Astrocyte (in vitro differentiated cells and primary cell): Measurements from ENCODE around the gene UGCG. TPM values are rescaled to one million over a fixed set of nuclear protein-coding genes. Genes with fewer than 3 reads are reported as not detected.

Experiments
- DNase-seq: peaks from one replicate; pipeline ENCODE4 v3.0.0-alpha.2; 2010; ENCODE audit warnings: low read depth
- FAIRE-seq: peaks from 2 replicates; lab custom pipeline; 2011; peaks lifted over from hg19 to GRCh38; lab: Jason Lieb, UNC
- H2AFZ ChIP-seq: 2 replicates; pipeline ENCODE4 v1.6.0; 2012; ENCODE audit warnings: low read depth, low read length, inconsistent platforms
- H3K27ac ChIP-seq: 2 replicates; pipeline ENCODE4 v1.5.1; 2011; ENCODE audit warnings: low read depth, low read length, inconsistent platforms
- H3K27me3 ChIP-seq: 2 replicates; pipeline ENCODE4 v1.6.0; 2011; ENCODE audit warnings: low read length, inconsistent platforms; ENCODE audit not compliant: insufficient read depth
- H3K36me3 ChIP-seq: 2 replicates; pipeline ENCODE4 v1.5.1; 2011; ENCODE audit warnings: low read length, inconsistent platforms; ENCODE audit not compliant: insufficient read depth
- H3K4me1 ChIP-seq: 2 replicates; pipeline ENCODE4 v1.5.1; 2011; ENCODE audit warnings: low read length, inconsistent platforms; ENCODE audit not compliant: insufficient read depth
- H3K4me2 ChIP-seq: 2 replicates; pipeline ENCODE4 v1.6.0; 2012; ENCODE audit warnings: low read length, inconsistent platforms
- H3K4me3 ChIP-seq: 2 replicates; pipeline ENCODE4 v1.5.1; 2011; ENCODE audit warnings: low read depth, mild to moderate bottlenecking, low read length, inconsistent platforms; ENCODE audit not compliant: insufficient read depth
- H3K79me2 ChIP-seq: 2 replicates; pipeline ENCODE4 v1.6.0; 2012; ENCODE audit warnings: mild to moderate bottlenecking, low read length, inconsistent platforms; ENCODE audit not compliant: insufficient read depth
- H3K9ac ChIP-seq: 2 replicates; pipeline ENCODE4 v1.6.0; 2012; ENCODE audit warnings: mild to moderate bottlenecking, low read length, inconsistent platforms
- H3K9me3 ChIP-seq: 2 replicates; pipeline ENCODE4 v1.5.1; 2012; ENCODE audit warnings: low read depth, mild to moderate bottlenecking, low read length, inconsistent platforms; ENCODE audit not compliant: insufficient read depth
- H4K20me1 ChIP-seq: 2 replicates; pipeline ENCODE4 v1.6.0; 2012; ENCODE audit warnings: low read length, inconsistent platforms; ENCODE audit not compliant: insufficient read depth
- H3K27ac Mint-ChIP-seq: one replicate; pipeline ENCODE4 v1.8.0; 2021; ENCODE audit warnings: mild to moderate bottlenecking, mixed read lengths; ENCODE audit not compliant: unreplicated experiment
- H3K27me3 Mint-ChIP-seq: one replicate; pipeline ENCODE4 v1.8.0; 2021; ENCODE audit warnings: low read depth, mixed read lengths; ENCODE audit not compliant: unreplicated experiment
- H3K36me3 Mint-ChIP-seq: one replicate; pipeline ENCODE4 v1.8.0; 2021; ENCODE audit warnings: low read depth, mixed read lengths; ENCODE audit not compliant: unreplicated experiment
- H3K4me1 Mint-ChIP-seq: one replicate; pipeline ENCODE4 v1.8.0; 2021; ENCODE audit warnings: low read depth, mixed read lengths; ENCODE audit not compliant: unreplicated experiment
- H3K4me3 Mint-ChIP-seq: one replicate; pipeline ENCODE4 v1.8.0; 2021; ENCODE audit warnings: mild to moderate bottlenecking, moderate library complexity, mixed read lengths; ENCODE audit not compliant: unreplicated experiment
- H3K9me3 Mint-ChIP-seq: one replicate; pipeline ENCODE4 v1.8.0; 2021; ENCODE audit warnings: mild to moderate bottlenecking, mixed read lengths; ENCODE audit not compliant: unreplicated experiment
- EZH2 ChIP-seq: IDR thresholded peaks from 2 replicates; pipeline ENCODE4 v1.6.1; 2012; ENCODE audit warnings: mild to moderate bottlenecking, low read length, inconsistent platforms; ENCODE audit not compliant: insufficient read depth
- total RNA-seq: library from RNA; stranded (reverse); gene quantifications from 2 replicates; pipeline ENCODE4 v1.2.1, GENCODE V29; 2021
- TF ChIP-seq, protein P1 (sequence below): IDR thresholded peaks from 2 replicates; pipeline ENCODE4 v1.5.1; 2011; ENCODE audit warnings: low read depth, mild to moderate bottlenecking, inconsistent platforms, low read length, moderate library complexity; ENCODE audit not compliant: insufficient read depth

Gene UGCG
- total RNA-seq, 1 donor from 2014 or later, result 166 TPM

GRCh38 chr9:111961575-111961974, 65.0 kb downstream of the UGCG start:
- Histone ChIP-seq H3K36me3 (no peaks in the 10 kb centered on the region), H3K4me3 (no peak overlapping the region), H4K20me1 (no peaks in the 10 kb centered on the region), H2AFZ (no peak overlapping the region), H3K79me2 (no peaks in the 10 kb centered on the region), H3K4me1 (peaks cover 43% of the 10 kb centered on the region), H3K27ac (peak overlapping the region; percentile 67), H3K9me3 (no peaks in the 10 kb centered on the region), H3K4me2 (peak overlapping the region; percentile 7), H3K9ac (peak overlapping the region; percentile 20), H3K27me3 (no peaks in the 10 kb centered on the region)
- H3K4me1 Mint-ChIP-seq, result peaks cover 48% of the 10 kb centered on the region
- H3K27me3 Mint-ChIP-seq, result no peaks in the 10 kb centered on the region
- peak; percentile 79 for DNase-seq
- H3K27ac Mint-ChIP-seq, result no peak overlapping the region
- no peak for FAIRE-seq
- H3K4me3 Mint-ChIP-seq, result no peak overlapping the region
- peaks cover 3% of the 10 kb centered on the region for H3K36me3 Mint-ChIP-seq
- TF ChIP-seq, protein P1, sequence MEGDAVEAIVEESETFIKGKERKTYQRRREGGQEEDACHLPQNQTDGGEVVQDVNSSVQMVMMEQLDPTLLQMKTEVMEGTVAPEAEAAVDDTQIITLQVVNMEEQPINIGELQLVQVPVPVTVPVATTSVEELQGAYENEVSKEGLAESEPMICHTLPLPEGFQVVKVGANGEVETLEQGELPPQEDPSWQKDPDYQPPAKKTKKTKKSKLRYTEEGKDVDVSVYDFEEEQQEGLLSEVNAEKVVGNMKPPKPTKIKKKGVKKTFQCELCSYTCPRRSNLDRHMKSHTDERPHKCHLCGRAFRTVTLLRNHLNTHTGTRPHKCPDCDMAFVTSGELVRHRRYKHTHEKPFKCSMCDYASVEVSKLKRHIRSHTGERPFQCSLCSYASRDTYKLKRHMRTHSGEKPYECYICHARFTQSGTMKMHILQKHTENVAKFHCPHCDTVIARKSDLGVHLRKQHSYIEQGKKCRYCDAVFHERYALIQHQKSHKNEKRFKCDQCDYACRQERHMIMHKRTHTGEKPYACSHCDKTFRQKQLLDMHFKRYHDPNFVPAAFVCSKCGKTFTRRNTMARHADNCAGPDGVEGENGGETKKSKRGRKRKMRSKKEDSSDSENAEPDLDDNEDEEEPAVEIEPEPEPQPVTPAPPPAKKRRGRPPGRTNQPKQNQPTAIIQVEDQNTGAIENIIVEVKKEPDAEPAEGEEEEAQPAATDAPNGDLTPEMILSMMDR, result no peak
- no peak for TF ChIP-seq EZH2
- peaks cover 2% of the 10 kb centered on the region for H3K9me3 Mint-ChIP-seq

- H3K27me3 ChIP-seq, result no peaks in the 10 kb centered on the region
These were observed 65.4 kb downstream of the UGCG start for GRCh38 chr9:111962021-111962420.

DNA sequence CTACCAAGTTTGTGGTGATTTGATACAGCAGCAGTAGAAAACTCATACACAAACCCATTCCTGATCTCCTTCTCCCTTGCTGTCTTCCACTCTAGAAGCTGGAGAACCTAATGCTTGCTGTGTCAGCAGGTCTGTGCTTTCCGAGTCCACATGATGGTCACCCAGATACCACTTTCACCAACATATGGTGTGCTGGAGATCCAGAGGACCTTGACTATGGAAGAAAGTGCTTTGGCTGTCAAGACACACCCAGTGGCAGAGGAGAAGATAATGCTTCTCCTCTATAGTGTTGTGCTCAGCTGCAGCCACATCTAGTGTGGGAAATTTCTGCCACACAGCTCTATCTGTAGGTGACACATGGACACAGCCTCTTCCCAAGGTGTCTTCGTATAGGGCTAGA, 67.4 kb downstream of the UGCG start:
- Mint-ChIP-seq H3K27ac (peak overlapping the region; percentile 44), H3K27me3 (no peaks in the 10 kb centered on the region), H3K4me3 (no peak overlapping the region), H3K4me1 (peaks cover 33% of the 10 kb centered on the region), H3K36me3 (peaks cover 3% of the 10 kb centered on the region), H3K9me3 (peaks cover 2% of the 10 kb centered on the region)
- no peak for TF ChIP-seq EZH2
- TF ChIP-seq, protein P1, result no peak
- H3K36me3 ChIP-seq, result no peaks in the 10 kb centered on the region
- FAIRE-seq, result no peak
- DNase-seq, result no peak
- peaks cover 30% of the 10 kb centered on the region for H3K4me1 ChIP-seq
- no peaks in the 10 kb centered on the region for H3K27me3 ChIP-seq
- H3K9ac ChIP-seq, result no peak overlapping the region
- H2AFZ ChIP-seq, result no peak overlapping the region
- H3K79me2 ChIP-seq, result no peaks in the 10 kb centered on the region
- H3K4me3 ChIP-seq, result no peak overlapping the region
- no peak overlapping the region for H3K4me2 ChIP-seq
- H4K20me1 ChIP-seq, result no peaks in the 10 kb centered on the region
- H3K9me3 ChIP-seq, result no peaks in the 10 kb centered on the region
- no peak overlapping the region for H3K27ac ChIP-seq

More at GRCh38 chr9:111962021-111962420, 65.4 kb downstream of the UGCG start:
- Mint-ChIP-seq H3K27me3 (no peaks in the 10 kb centered on the region), H3K36me3 (peaks cover 3% of the 10 kb centered on the region), H3K9me3 (peaks cover 2% of the 10 kb centered on the region), H3K27ac (no peak overlapping the region), H3K4me1 (peaks cover 48% of the 10 kb centered on the region), H3K4me3 (no peak overlapping the region)
- DNase-seq (no peak), FAIRE-seq (no peak)
- TF ChIP-seq EZH2, result no peak
- TF ChIP-seq, protein P1, result no peak
- Histone ChIP-seq H3K36me3 (no peaks in the 10 kb centered on the region), H3K4me2 (peak overlapping the region; percentile 7), H3K9ac (peak overlapping the region; percentile 20), H3K9me3 (no peaks in the 10 kb centered on the region), H2AFZ (no peak overlapping the region), H3K4me3 (no peak overlapping the region), H3K27ac (peak overlapping the region; percentile 67), H3K4me1 (peaks cover 43% of the 10 kb centered on the region), H4K20me1 (no peaks in the 10 kb centered on the region), H3K79me2 (no peaks in the 10 kb centered on the region)
